Testis (tissue), 3 donors: ENCODE results near the gene TRIM3. TPM values are rescaled to one million over a fixed set of nuclear protein-coding genes. Genes with fewer than 3 reads are reported as not detected.

Experiments
- DNase-seq: peaks from one replicate; pipeline ENCODE4 v3.0.0-alpha.2; 2019
- H3K27ac ChIP-seq, 2 donors: fragments of 200-600 bp; sonication (generic); one replicate each; pipeline ENCODE4 v1.5.1; 2019
- H3K27me3 ChIP-seq: fragments of 200-600 bp; sonication (generic); one replicate; pipeline ENCODE4 v1.5.1; 2019
- H3K36me3 ChIP-seq: fragments of 200-600 bp; sonication (generic); one replicate; pipeline ENCODE4 v1.5.1; 2017; ENCODE audit warnings: low read depth; ENCODE audit errors: missing control alignments
- H3K4me1 ChIP-seq: fragments of 200-600 bp; sonication (generic); one replicate; pipeline ENCODE4 v1.5.1; 2019
- H3K4me3 ChIP-seq, 2 donors: fragments of 200-600 bp; sonication (generic); one replicate each; pipeline ENCODE4 v1.5.1; 2017 to 2019
- H3K9me3 ChIP-seq: fragments of 200-600 bp; sonication (generic); one replicate; pipeline ENCODE4 v1.5.1; 2017
- POLR2A ChIP-seq: fragments of 450-650 bp; IDR thresholded peaks from one replicate; pipeline ENCODE4 v1.6.1; 2017; ENCODE audit warnings: antibody characterized with exemption, mild to moderate bottlenecking, moderate library complexity
- WGBS, 2 donors: methylation state at CpG; one replicate each; pipeline ENCODE4 v1.1.5; 2018; 5-methylcytosine and 5-hydroxymethylcytosine counted together
- intact Hi-C: fragments of 100-400 bp; cut with DNase I; formaldehyde crosslinking; loops from one replicate; pipeline ENCODE4 v1.15.1; 2023; ENCODE audit warnings: low total_unique reads
- polyA plus RNA-seq: library from polyadenylated mRNA; stranded (reverse); fragments of 350-450 nt; fragmentation: Illumina TruSeq; extraction: RNeasy Lipid Tissue Mini Kit (QIAGEN cat#74804); gene quantifications from one replicate; pipeline ENCODE4 v1.2.3, GENCODE V29; 2014; ENCODE audit warnings: low read depth, low replicate concordance; ENCODE audit not compliant: insufficient read depth
- total RNA-seq, 2 donors: library from RNA; depleted of rRNA; stranded (reverse); fragments of >200 nt; gene quantifications; one replicate each; pipeline ENCODE4 v1.2.3, GENCODE V29; 2016
- TF ChIP-seq, protein P1 (sequence below), 3 experiments: fragments of 450-650 bp in 2 of 3; fragments of 200-600 bp in 1 of 3; sonication (generic) in 1 of 3; IDR thresholded peaks; one replicate each; pipeline ENCODE4 v1.5.1; 2016 to 2019; ENCODE audit warnings: antibody characterized with exemption in 3 of 3, mild to moderate bottlenecking in 2 of 3, moderate library complexity in 1 of 3

The TRIM3 gene
- total and polyA plus RNA-seq, 3 donors from 2014 or later = 15.0 to 29.4 (median 29.4) TPM

DNA sequence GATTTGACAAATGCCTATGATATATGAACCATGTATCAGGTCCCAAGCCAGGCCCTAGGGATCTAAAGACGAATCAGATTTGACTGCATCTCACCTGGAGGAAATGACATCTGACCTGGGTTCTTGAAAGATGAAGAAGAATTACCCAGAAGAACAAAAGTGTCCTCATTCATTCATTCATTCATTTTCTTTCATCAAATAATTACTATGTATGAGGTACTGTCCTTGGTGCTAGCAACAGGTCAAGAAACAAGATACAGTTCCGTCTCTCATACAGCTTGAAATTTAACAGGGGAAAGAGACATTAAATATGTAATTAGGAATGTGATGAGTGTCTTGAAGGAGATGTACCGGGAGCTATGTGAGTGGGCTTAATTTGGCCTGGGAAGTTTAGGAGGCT lies 53.1 kb downstream of the TRIM3 start:
- Histone ChIP-seq H3K36me3 (no peaks in the 10 kb centered on the region), H3K27ac (no peak overlapping the region), H3K27me3 (no peaks in the 10 kb centered on the region), H3K4me3 (no peak overlapping the region), H3K4me1 (peaks cover 5% of the 10 kb centered on the region), H3K9me3 (no peaks in the 10 kb centered on the region)
- 83 to 88% methylated on average over 3 of the region's 3 CpGs for WGBS, 2 donors
- no peak for DNase-seq
- TF ChIP-seq POLR2A = no peak
- TF ChIP-seq, protein P1, sequence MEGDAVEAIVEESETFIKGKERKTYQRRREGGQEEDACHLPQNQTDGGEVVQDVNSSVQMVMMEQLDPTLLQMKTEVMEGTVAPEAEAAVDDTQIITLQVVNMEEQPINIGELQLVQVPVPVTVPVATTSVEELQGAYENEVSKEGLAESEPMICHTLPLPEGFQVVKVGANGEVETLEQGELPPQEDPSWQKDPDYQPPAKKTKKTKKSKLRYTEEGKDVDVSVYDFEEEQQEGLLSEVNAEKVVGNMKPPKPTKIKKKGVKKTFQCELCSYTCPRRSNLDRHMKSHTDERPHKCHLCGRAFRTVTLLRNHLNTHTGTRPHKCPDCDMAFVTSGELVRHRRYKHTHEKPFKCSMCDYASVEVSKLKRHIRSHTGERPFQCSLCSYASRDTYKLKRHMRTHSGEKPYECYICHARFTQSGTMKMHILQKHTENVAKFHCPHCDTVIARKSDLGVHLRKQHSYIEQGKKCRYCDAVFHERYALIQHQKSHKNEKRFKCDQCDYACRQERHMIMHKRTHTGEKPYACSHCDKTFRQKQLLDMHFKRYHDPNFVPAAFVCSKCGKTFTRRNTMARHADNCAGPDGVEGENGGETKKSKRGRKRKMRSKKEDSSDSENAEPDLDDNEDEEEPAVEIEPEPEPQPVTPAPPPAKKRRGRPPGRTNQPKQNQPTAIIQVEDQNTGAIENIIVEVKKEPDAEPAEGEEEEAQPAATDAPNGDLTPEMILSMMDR (IDR thresholded peaks at IDR 0.05) = no peak
- intact Hi-C loops = no loop called here

DNA sequence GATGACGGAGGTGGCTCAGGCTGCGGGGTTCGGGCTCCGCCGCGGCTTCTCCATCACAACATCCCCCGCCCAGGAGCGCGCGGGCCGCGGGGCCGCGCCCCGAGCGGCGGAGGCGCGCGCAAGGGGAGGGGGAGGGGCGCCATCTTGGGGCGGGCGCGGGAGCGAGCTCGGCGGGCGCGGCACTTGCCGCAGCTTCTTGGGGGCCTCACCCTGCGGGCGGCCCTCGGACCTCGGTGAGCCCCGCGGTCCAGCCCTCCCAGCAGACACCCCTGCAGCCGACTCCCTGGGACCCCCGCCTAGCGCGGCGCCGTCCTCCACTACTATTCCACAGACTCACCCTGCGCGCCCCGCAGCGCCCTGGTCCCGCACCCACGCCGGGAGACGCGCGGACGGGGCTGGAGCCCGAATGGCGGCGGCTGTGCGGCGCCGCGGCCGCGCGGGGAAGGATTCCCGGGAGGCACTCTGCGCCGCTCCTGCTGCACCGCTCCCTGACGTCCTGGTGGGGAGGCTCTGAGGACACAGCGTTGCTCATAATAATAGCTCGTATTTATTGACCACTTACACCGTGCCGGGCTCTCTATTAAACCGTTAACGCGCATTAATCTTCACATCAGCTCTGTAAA lies 54.6 kb downstream of the TRIM3 start, which contains the start of gene APBB1:
APBB1 (minus strand) TSS at position 86 of the 623 bp plus-strand sequence. CDS start 7,747 bp downstream, outside the sequence.
- peak; percentile 77 for DNase-seq
- intact Hi-C loops = no loop called here
- peak within 1 kb of the TSS; percentile 75 to 92 for H3K27ac ChIP-seq
- peak within 1 kb of the TSS; percentile 91 to 94 for H3K4me3 ChIP-seq
- H3K27me3 ChIP-seq = no peaks in the 10 kb centered on the region
- no peaks in the 10 kb centered on the region for H3K36me3 ChIP-seq
- H3K4me1 ChIP-seq = peaks cover 7% of the 10 kb centered on the region
- 0% methylated on average over 6 to 31 of the region's 75 CpGs for whole genome bisulfite sequencing, 2 donors
- TF ChIP-seq POLR2A = no peak
- TF ChIP-seq, protein P1 (IDR thresholded peaks at IDR 0.05) = no peak
- no peaks in the 10 kb centered on the region for H3K9me3 ChIP-seq

DNA sequence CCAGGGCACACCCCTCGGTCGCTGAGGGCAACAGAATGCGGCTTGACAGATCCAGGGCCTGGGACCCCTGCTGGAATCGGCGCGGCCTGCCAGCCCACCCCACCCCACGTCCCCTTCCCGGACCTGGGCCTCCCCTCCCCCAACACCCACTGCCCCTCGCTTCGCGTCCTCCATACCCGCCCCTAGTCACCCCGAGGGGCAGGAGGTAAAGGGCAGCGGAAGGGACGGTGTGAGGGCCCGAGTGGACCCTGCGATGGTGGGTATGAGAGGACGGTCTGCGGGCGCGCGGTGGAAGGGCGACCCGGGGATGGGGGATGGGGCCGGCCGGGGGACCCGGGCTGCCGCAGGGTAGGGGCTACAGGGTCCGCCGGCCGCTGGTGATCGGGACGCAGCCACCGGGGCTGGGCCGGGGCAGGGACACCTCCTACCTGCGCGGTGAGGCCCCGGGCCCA lies 55.2 kb downstream of the TRIM3 start:
- whole genome bisulfite sequencing, 2 donors = 0 to 1% methylated on average over 15 to 37 of the region's 38 CpGs
- peaks cover 7% of the 10 kb centered on the region for H3K4me1 ChIP-seq
- peak overlapping the region; percentile 75 to 92 for H3K27ac ChIP-seq
- H3K9me3 ChIP-seq = no peaks in the 10 kb centered on the region
- TF ChIP-seq, protein P1 (IDR thresholded peaks at IDR 0.05) = no peak
- no peak for TF ChIP-seq POLR2A
- H3K36me3 ChIP-seq = no peaks in the 10 kb centered on the region
- H3K4me3 ChIP-seq = peak overlapping the region; percentile 91 to 94
- H3K27me3 ChIP-seq = no peaks in the 10 kb centered on the region
- DNase-seq = peak; percentile 40
- intact Hi-C loops = no loop called here

DNA sequence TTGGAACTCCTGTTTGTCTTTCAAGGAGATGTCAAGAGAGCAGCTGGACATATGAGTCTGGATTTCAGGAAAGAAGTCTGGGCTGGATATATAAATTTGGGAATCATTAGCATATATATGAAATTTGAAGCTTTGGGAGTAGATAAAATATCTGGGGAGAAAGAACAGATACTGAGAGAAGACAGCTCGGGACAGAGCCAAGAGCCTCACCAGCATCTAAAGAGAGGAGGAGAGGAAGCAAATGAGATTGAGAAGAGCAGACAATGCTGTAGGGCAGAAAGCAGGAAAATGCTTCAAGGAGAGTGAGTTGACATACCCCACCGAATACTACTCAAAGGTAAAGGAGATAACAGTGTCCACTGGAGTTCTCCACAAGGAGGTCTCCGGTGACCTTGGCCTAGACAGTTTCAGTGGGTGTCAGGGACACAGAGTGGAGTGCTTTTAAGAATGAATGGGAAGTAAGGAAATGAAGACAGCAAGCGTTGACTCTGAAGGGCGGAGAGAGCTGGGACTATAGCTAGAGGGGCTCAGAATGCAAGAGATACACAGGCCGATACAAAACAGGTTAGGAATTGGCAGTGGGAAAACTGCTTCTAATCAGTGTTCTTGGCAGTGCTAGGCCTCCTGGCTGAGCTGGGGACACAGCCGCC lies 55.7 kb downstream of the TRIM3 start:
- DNase-seq = no peak
- peaks cover 7% of the 10 kb centered on the region for H3K4me1 ChIP-seq
- H3K4me3 ChIP-seq = peak overlapping the region; percentile 91 to 94
- no peaks in the 10 kb centered on the region for H3K27me3 ChIP-seq
- peak overlapping the region; percentile 75 to 92 for H3K27ac ChIP-seq
- TF ChIP-seq, protein P1 (IDR thresholded peaks at IDR 0.05) = no peak
- TF ChIP-seq POLR2A = no peak
- H3K9me3 ChIP-seq = no peaks in the 10 kb centered on the region
- H3K36me3 ChIP-seq = no peaks in the 10 kb centered on the region
- 13 to 14% methylated on average over 7 of the region's 7 CpGs for WGBS, 2 donors
- intact Hi-C loops = no loop called here
